GM13976 (cell line): Measurements from ENCODE around the gene FRS2.

Experiments
- DNase-seq: peaks from one replicate; pipeline ENCODE4 v3.0.0; 2012; ENCODE audit warnings: low spot score
- CTCF ChIP-seq: IDR thresholded peaks from 2 replicates; pipeline ENCODE4 v1.5.1; 2012; ENCODE audit warnings: borderline replicate concordance, mild to moderate bottlenecking; ENCODE audit not compliant: insufficient read depth; ENCODE audit errors: extremely low read depth, missing control alignments, control extremely low read depth
- in situ Hi-C: fragments of 300-500 bp; cut with MboI; formaldehyde crosslinking; loops from one replicate; pipeline ENCODE4 v1.12.0; 2022; ENCODE audit warnings: low sequenced_read_pairs, mixed read lengths, inconsistent platforms; ENCODE audit not compliant: unreplicated experiment

Gene FRS2

GRCh38 chr12:69476276-69477017 lies 6.3 kb downstream of the FRS2 start:
- no peak for DNase-seq
- no peak for TF ChIP-seq CTCF
- in situ Hi-C loops, result no loop called here

- in situ Hi-C loops, result no loop called here
- no peak for TF ChIP-seq CTCF
- no peak for DNase-seq
Measured at GRCh38 chr12:69479675-69480074, 9.5 kb downstream of the FRS2 start.

- DNase-seq, result no peak
- TF ChIP-seq CTCF, result no peak
- in situ Hi-C loops, result no loop called here
Measured at GRCh38 chr12:69480698-69481097, 10.5 kb downstream of the FRS2 start.

- in situ Hi-C loops, result no loop called here
- no peak for DNase-seq
Measured at GRCh38 chr12:69481133-69481532, 10.9 kb downstream of the FRS2 start.

GRCh38 chr12:69483700-69484099 lies 13.5 kb downstream of the FRS2 start:
- no peak for DNase-seq
- TF ChIP-seq CTCF, result no peak
- in situ Hi-C loops, result no loop called here

More at GRCh38 chr12:69481133-69481532, 10.9 kb downstream of the FRS2 start:
- TF ChIP-seq CTCF, result no peak

- DNase-seq, result no peak
- in situ Hi-C loops, result no loop called here
- no peak for TF ChIP-seq CTCF
Measured at GRCh38 chr12:69484428-69484827, 14.2 kb downstream of the FRS2 start.
